ENCODE measurements around the gene CTSF. TPM values are rescaled to one million over a fixed set of nuclear protein-coding genes. Genes with fewer than 3 reads are reported as not detected.
A peak's percentile ranks its signal among the peaks of the same experiment; 100 is the strongest.

Gene CTSF
- total RNA-seq (20.9 and 24.0 TPM in 2 replicates), polyA plus RNA-seq (14.6 and 16.6 TPM in 2 replicates), polyA minus RNA-seq (4.5 and 4.7 TPM in 2 replicates)
- total RNA-seq (2013): 8.3 TPM

DNA sequence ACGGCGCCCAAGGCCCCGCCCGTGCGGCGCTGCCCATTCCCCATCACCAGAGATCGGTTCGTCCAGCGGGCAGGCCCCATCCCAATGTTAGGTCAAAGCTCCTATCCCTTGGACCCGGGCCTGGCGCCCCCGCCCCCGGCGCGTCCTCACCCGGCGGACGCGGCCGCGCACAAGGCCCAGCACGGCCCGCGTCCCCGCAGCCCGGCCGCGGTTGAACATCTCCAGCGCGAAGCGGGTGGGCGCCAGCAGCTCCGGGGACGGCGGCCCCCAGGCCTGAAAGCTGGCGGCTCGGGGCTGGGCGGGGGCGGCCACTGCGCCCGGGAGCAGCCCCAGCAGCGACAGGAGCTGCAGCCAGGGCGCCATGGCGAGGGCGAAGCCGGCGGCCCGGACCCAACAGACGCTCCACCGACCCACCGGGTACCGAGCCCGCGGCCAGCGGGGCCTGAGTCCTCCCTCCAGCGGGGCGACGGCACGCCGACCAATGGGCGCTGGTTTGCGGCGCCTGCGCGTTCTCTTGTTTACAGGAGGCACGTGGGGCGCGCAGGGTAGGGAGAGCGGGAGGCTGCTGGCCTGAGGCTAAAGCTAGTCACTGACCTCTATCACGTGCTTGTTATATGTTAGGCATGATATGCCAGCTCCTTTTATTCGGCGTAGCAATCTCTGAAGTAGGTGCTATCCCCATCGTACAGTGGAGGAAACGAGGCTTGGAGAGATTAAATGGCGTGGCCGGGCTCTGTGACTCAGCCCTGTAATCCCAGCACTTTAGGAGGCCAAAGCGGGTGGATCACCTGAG, at the start of gene CTSF:
TSS of gene CTSF (minus strand) at position 483 of the 793 bp plus-strand sequence. CDS start at position 363, 120 bp downstream.
- WGBS (ENCODE audit: insufficient coverage): 8% methylated on average over 77 of the region's 77 CpGs
- intact Hi-C loops (cut with micrococcal nuclease): no loop called here
- H3K36me3 ChIP-seq (replicated peaks in 1 of 2; ENCODE audit: control extremely low read depth in 1 of 2, control insufficient read depth in 1 of 2, extremely low read depth in 1 of 2, insufficient read depth in 2 of 2, low read length in 1 of 2): no peaks in the 10 kb centered on the region
- peak within 1 kb of the TSS; percentile 94 for H3K4me2 ChIP-seq (replicated peaks; ENCODE audit: low read depth, low read length, poor library complexity, severe bottlenecking)
- H3K27me3 Mint-ChIP-seq: peaks cover 9% of the 10 kb centered on the region
- ATAC-seq (ENCODE audit: low read depth) (peak; percentile 96), DNase-seq (peak; percentile 74)
- H3K9me3 Mint-ChIP-seq (ENCODE audit: insufficient read depth): no peaks in the 10 kb centered on the region
- POLR2A ChIA-PET: interaction anchor here (1.3 kb wide), 1 partner anchor 110 kb away, joined by 3 read pairs; no protein-coding TSS in a partner anchor
- H3K79me2 ChIP-seq (ENCODE audit: control insufficient read depth, insufficient read depth, low read length): no peaks in the 10 kb centered on the region
- H3K9me3 ChIP-seq (ENCODE audit: control extremely low read depth in 1 of 3, control insufficient read depth in 2 of 3, insufficient read depth in 1 of 3, low read length in 2 of 3): no peaks in the 10 kb centered on the region
- H3K27ac ChIP-seq (ENCODE audit: low read length in 2 of 2): no peak within 1 kb of the TSS
- H3K27me3 ChIP-seq (replicated peaks in 1 of 4; ENCODE audit: control extremely low read depth in 1 of 4, control insufficient read depth in 3 of 4, insufficient read depth in 4 of 4, low read length in 3 of 4): peaks cover 0 to 22% (median 3%) of the 10 kb centered on the region in 4 experiments
- H2AFZ ChIP-seq (ENCODE audit: insufficient read depth, low read depth, low read length, poor library complexity, severe bottlenecking): peak within 1 kb of the TSS; percentile 91
- H3K4me1 Mint-ChIP-seq: peaks cover 10% of the 10 kb centered on the region
- H4K20me1 ChIP-seq (ENCODE audit: control insufficient read depth, insufficient read depth, low read length, poor library complexity, severe bottlenecking): no peaks in the 10 kb centered on the region
- CTCF ChIA-PET: interaction anchor here (0.7 to 3.2 kb wide), 7 partner anchors 10 to 161 kb away, joined by 3 to 21 read pairs (median 4); partner anchors contain the start of genes RBM14, RBM4B and ZDHHC24
- peak within 1 kb of the TSS; percentile 69 for H3K9ac ChIP-seq (ENCODE audit: low read length)
- H3K27ac Mint-ChIP-seq: peak within 1 kb of the TSS; percentile 65
- peak within 1 kb of the TSS in 4 of 5 experiments; percentile 37 to 69 (median 58) for H3K4me3 ChIP-seq (ENCODE audit: control extremely low read depth in 1 of 5, extremely low read depth in 1 of 5, insufficient read depth in 1 of 5, low read depth in 2 of 5, low read length in 4 of 5)
- peaks cover 9 to 11% of the 10 kb centered on the region in 2 donors for H3K4me1 ChIP-seq (ENCODE audit: control insufficient read depth in 2 of 2, insufficient read depth in 2 of 2, low read length in 2 of 2)
- TF ChIP-seq EZH2 (IDR thresholded peaks at IDR 0.05; ENCODE audit: borderline replicate concordance, insufficient read depth, low read depth, low read length, poor library complexity, severe bottlenecking): no peak
- TF ChIP-seq, protein P1, sequence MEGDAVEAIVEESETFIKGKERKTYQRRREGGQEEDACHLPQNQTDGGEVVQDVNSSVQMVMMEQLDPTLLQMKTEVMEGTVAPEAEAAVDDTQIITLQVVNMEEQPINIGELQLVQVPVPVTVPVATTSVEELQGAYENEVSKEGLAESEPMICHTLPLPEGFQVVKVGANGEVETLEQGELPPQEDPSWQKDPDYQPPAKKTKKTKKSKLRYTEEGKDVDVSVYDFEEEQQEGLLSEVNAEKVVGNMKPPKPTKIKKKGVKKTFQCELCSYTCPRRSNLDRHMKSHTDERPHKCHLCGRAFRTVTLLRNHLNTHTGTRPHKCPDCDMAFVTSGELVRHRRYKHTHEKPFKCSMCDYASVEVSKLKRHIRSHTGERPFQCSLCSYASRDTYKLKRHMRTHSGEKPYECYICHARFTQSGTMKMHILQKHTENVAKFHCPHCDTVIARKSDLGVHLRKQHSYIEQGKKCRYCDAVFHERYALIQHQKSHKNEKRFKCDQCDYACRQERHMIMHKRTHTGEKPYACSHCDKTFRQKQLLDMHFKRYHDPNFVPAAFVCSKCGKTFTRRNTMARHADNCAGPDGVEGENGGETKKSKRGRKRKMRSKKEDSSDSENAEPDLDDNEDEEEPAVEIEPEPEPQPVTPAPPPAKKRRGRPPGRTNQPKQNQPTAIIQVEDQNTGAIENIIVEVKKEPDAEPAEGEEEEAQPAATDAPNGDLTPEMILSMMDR (IDR thresholded peaks at IDR 0.05): no peak
- H3K4me3 Mint-ChIP-seq: peak within 1 kb of the TSS; percentile 86
